Spleen (tissue), 7 donors: ENCODE data around the gene NFX1.

Source experiments
- POLR2AphosphoS5 ChIP-seq, 3 donors: sonication (generic); formaldehyde crosslinking; IDR thresholded peaks; one replicate each; pipeline ENCODE4 v1.5.1; 2017; ENCODE audit warnings: antibody characterized with exemption in 3 of 3
- TF ChIP-seq, protein P1 (sequence below), 11 experiments: fragments of 200-600 bp in 7 of 11; fragments of 450-650 bp in 4 of 11; sonication (generic) in 4 of 11; IDR thresholded peaks in 8 of 11; conservative IDR thresholded peaks in 3 of 11; 1 replicate in 7 of 11; 2 replicates in 4 of 11; pipeline versions ENCODE4 v1.4.0 to v1.8.0; 2016 to 2021; ENCODE audit warnings: antibody characterized with exemption in 11 of 11, inconsistent platforms in 4 of 11, mild to moderate bottlenecking in 1 of 11
- donor health status: DM: no; HTN: no; CAD: no; lungs with moderate emphysema.
- donor health status: DM: no; HTN: no; CAD: no.
- donor health status: DM: no; HTN: no; CAD: no.

DNA sequence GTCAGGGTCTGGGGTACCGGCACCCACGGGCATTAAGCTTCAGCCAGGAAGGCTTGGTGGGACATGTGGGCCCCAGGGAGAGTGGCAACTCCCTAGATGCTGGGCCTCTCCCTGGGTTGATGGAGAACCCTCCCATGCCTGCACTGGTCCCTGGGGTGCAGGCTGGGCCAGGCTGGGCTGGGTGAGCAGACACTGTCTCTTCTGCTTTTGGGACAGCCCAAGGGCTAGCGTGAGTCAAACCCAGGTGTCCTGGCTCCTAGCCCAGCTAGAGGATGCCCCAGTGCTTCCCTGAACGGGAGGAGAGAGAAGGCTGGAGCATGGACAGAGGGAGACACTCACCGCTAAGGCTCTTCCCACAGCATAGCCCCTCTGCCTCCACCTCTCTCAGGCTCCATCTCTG is 117.8 kb downstream of the NFX1 start:
- no peak for TF ChIP-seq POLR2AphosphoS5 (IDR thresholded peaks at IDR 0.05)
- TF ChIP-seq, protein P1, sequence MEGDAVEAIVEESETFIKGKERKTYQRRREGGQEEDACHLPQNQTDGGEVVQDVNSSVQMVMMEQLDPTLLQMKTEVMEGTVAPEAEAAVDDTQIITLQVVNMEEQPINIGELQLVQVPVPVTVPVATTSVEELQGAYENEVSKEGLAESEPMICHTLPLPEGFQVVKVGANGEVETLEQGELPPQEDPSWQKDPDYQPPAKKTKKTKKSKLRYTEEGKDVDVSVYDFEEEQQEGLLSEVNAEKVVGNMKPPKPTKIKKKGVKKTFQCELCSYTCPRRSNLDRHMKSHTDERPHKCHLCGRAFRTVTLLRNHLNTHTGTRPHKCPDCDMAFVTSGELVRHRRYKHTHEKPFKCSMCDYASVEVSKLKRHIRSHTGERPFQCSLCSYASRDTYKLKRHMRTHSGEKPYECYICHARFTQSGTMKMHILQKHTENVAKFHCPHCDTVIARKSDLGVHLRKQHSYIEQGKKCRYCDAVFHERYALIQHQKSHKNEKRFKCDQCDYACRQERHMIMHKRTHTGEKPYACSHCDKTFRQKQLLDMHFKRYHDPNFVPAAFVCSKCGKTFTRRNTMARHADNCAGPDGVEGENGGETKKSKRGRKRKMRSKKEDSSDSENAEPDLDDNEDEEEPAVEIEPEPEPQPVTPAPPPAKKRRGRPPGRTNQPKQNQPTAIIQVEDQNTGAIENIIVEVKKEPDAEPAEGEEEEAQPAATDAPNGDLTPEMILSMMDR (IDR thresholded peaks at IDR 0.05 in 8 of 11, conservative IDR thresholded peaks at IDR 0.05 in 3 of 11): no peak
